H9 (cell line): ENCODE measurements around the gene TSC1. TPM values are rescaled to one million over a fixed set of nuclear protein-coding genes. Genes with fewer than 3 reads are reported as not detected.

Experiments used
- DNase-seq: peaks from one replicate; pipeline ENCODE4 v3.0.0-alpha.2; 2017
- H2AFZ ChIP-seq: one replicate; pipeline ENCODE4 v1.6.1; 2013; ENCODE audit warnings: mild to moderate bottlenecking, low read length, control low read depth, moderate library complexity
- H2AK5ac ChIP-seq: 2 replicates; pipeline ENCODE4 v1.6.1; 2013; ENCODE audit warnings: low read length, control low read depth, mixed read lengths; ENCODE audit not compliant: insufficient read length
- H2BK120ac ChIP-seq: one replicate; pipeline ENCODE4 v1.6.1; 2013; ENCODE audit warnings: low read depth, mild to moderate bottlenecking, low read length, control low read depth, inconsistent platforms; ENCODE audit not compliant: poor library complexity, severe bottlenecking
- H2BK12ac ChIP-seq: 2 replicates; pipeline ENCODE4 v1.6.1; 2013; ENCODE audit warnings: low read length, control low read depth, mixed read lengths, low read depth; ENCODE audit not compliant: insufficient read length
- H2BK15ac ChIP-seq: 2 replicates; pipeline ENCODE4 v1.6.1; 2013; ENCODE audit warnings: low read depth, low read length, control low read depth
- H2BK20ac ChIP-seq: one replicate; pipeline ENCODE4 v1.6.1; 2013; ENCODE audit warnings: low read depth, mild to moderate bottlenecking, low read length, control low read depth, inconsistent platforms; ENCODE audit not compliant: poor library complexity, severe bottlenecking
- H2BK5ac ChIP-seq: 2 replicates; pipeline ENCODE4 v1.6.1; 2013; ENCODE audit warnings: low read length, control low read depth, mixed read lengths; ENCODE audit not compliant: insufficient read length
- H3K14ac ChIP-seq: 2 replicates; pipeline ENCODE4 v1.6.1; 2013; ENCODE audit warnings: low read length, control low read depth; ENCODE audit not compliant: insufficient read depth
- H3K18ac ChIP-seq: 2 replicates; pipeline ENCODE4 v1.6.1; 2013; ENCODE audit warnings: low read depth, mild to moderate bottlenecking, mixed read lengths, low read length, control low read depth; ENCODE audit not compliant: insufficient read length
- H3K23ac ChIP-seq: 2 replicates; pipeline ENCODE4 v1.6.1; 2013; ENCODE audit warnings: low read length, control low read depth, mixed read lengths, low read depth; ENCODE audit not compliant: insufficient read length
- H3K23me2 ChIP-seq: 2 replicates; pipeline ENCODE4 v1.6.1; 2013; ENCODE audit warnings: low read depth, mild to moderate bottlenecking, mixed read lengths, low read length, control low read depth; ENCODE audit not compliant: insufficient read length, poor library complexity, severe bottlenecking
- H3K27ac ChIP-seq: 2 replicates; pipeline ENCODE4 v1.5.1; 2013; ENCODE audit warnings: low read length, control low read depth, mixed read lengths, low read depth; ENCODE audit not compliant: insufficient read length
- H3K27me3 ChIP-seq: 2 replicates; pipeline ENCODE4 v1.6.1; 2013; ENCODE audit warnings: low read length, control low read depth, inconsistent platforms; ENCODE audit not compliant: insufficient read depth
- H3K4ac ChIP-seq: 2 replicates; pipeline ENCODE4 v1.6.1; 2013; ENCODE audit warnings: low read depth, mild to moderate bottlenecking, control low read depth, inconsistent platforms, low read length, moderate library complexity
- H3K4me1 ChIP-seq: 2 replicates; pipeline ENCODE4 v1.6.1; 2013; ENCODE audit warnings: low read length, control low read depth, inconsistent platforms; ENCODE audit not compliant: insufficient read depth
- H3K4me2 ChIP-seq: 2 replicates; pipeline ENCODE4 v1.6.1; 2013; ENCODE audit warnings: low read length, control low read depth, mixed read lengths; ENCODE audit not compliant: insufficient read length, insufficient read depth
- H3K56ac ChIP-seq: 2 replicates; pipeline ENCODE4 v1.6.1; 2013; ENCODE audit warnings: low read depth, mild to moderate bottlenecking, mixed read lengths, low read length, control low read depth; ENCODE audit not compliant: insufficient read length
- H3K79me1 ChIP-seq: 2 replicates; pipeline ENCODE4 v1.6.1; 2013; ENCODE audit warnings: low read depth, mild to moderate bottlenecking, moderate library complexity, low read length, control low read depth, inconsistent platforms; ENCODE audit not compliant: insufficient read depth, poor library complexity, severe bottlenecking
- H3K79me2 ChIP-seq: 2 replicates; pipeline ENCODE4 v1.6.1; 2013; ENCODE audit warnings: low read length, control low read depth, inconsistent platforms; ENCODE audit not compliant: insufficient read depth
- H3K9ac ChIP-seq: 2 replicates; pipeline ENCODE4 v1.6.1; 2013; ENCODE audit warnings: low read length, control low read depth, mixed read lengths; ENCODE audit not compliant: insufficient read length; ENCODE audit errors: extremely low read depth
- H3K9me3 ChIP-seq: one replicate; pipeline ENCODE4 v1.6.1; 2013; ENCODE audit warnings: low read depth, low read length, inconsistent platforms; ENCODE audit not compliant: control insufficient read depth
- H3T11ph ChIP-seq: one replicate; pipeline ENCODE4 v1.6.1; 2013; ENCODE audit warnings: mild to moderate bottlenecking, low read length, control low read depth, inconsistent platforms
- H4K20me1 ChIP-seq: one replicate; pipeline ENCODE4 v1.6.1; 2013; ENCODE audit not compliant: control insufficient read depth, insufficient read length, insufficient read depth
- H4K5ac ChIP-seq: 2 replicates; pipeline ENCODE4 v1.6.1; 2013; ENCODE audit warnings: low read depth, mild to moderate bottlenecking, mixed read lengths, low read length, control low read depth; ENCODE audit not compliant: insufficient read length
- H4K8ac ChIP-seq: replicated peaks from 2 replicates; pipeline ENCODE4 v1.6.1; 2013; ENCODE audit warnings: low read length, control low read depth, mixed read lengths, low read depth; ENCODE audit not compliant: insufficient read length
- H4K91ac ChIP-seq: 2 replicates; pipeline ENCODE4 v1.6.1; 2013; ENCODE audit warnings: low read depth, mild to moderate bottlenecking, moderate library complexity, mixed read lengths, low read length, control low read depth; ENCODE audit not compliant: insufficient read length
- H3K27ac Mint-ChIP-seq, 3 experiments: 2 replicates in 2 of 3; 3 replicates in 1 of 3; pipeline ENCODE4 v1.8.0; 2020 to 2021; ENCODE audit warnings: mixed read lengths in 3 of 3, mild to moderate bottlenecking in 1 of 3, moderate library complexity in 1 of 3
- H3K27me3 Mint-ChIP-seq: 2 replicates; pipeline ENCODE4 v1.8.0; 2021; ENCODE audit warnings: low read depth, mild to moderate bottlenecking, moderate library complexity, mixed read lengths
- H3K36me3 Mint-ChIP-seq, 3 experiments: 2 replicates in 2 of 3; 3 replicates in 1 of 3; pipeline ENCODE4 v1.8.0; 2020 to 2021; ENCODE audit warnings: low read depth in 3 of 3, mixed read lengths in 3 of 3; ENCODE audit not compliant: insufficient read depth in 1 of 3
- H3K4me1 Mint-ChIP-seq, 2 experiments: 2 replicates each; pipeline ENCODE4 v1.8.0; 2020; ENCODE audit warnings: mixed read lengths in 2 of 2
- H3K4me3 Mint-ChIP-seq, 2 experiments: 2 replicates in 1 of 2; 3 replicates in 1 of 2; pipeline ENCODE4 v1.8.0; 2020 to 2021; ENCODE audit warnings: mild to moderate bottlenecking in 2 of 2, mixed read lengths in 2 of 2, moderate library complexity in 1 of 2
- H3K9me3 Mint-ChIP-seq, 2 experiments: 2 replicates in 1 of 2; 3 replicates in 1 of 2; pipeline ENCODE4 v1.8.0; 2020; ENCODE audit warnings: mild to moderate bottlenecking in 2 of 2, mixed read lengths in 2 of 2, moderate library complexity in 1 of 2
- CTCF ChIP-seq: fragments of 200-600 bp; sonication (generic); conservative IDR thresholded peaks from 3 replicates; pipeline ENCODE4 v1.8.0; 2021; ENCODE audit warnings: antibody characterized with exemption, mild to moderate bottlenecking
- WGBS: extraction: QIAGEN DNeasy Blood & Tissue Kit; methylation state at CpG from one replicate; pipeline ENCODE4 v1.1.7; 2013; ENCODE audit warnings: missing lambda C conversion rate, low lambda C conversion rate, mixed read lengths; ENCODE audit not compliant: insufficient read length; ENCODE audit errors: extremely low coverage; 5-methylcytosine and 5-hydroxymethylcytosine counted together
- total RNA-seq: library from RNA; stranded (reverse); gene quantifications from 2 replicates; pipeline ENCODE4 v1.2.1, GENCODE V29; 2021

Gene TSC1
- total RNA-seq, 1 experiment from 2014 or later, result 32.7 TPM

GRCh38 chr9:132985071-132985350 lies 40.6 kb upstream of the TSC1 start:
- H3K4me3 Mint-ChIP-seq, result no peak overlapping the region
- Histone ChIP-seq H4K91ac (no peak overlapping the region), H3K79me1 (no peaks in the 10 kb centered on the region), H3K9me3 (no peaks in the 10 kb centered on the region), H2AFZ (no peak overlapping the region), H3T11ph (no peak overlapping the region), H2BK120ac (no peak overlapping the region), H2BK15ac (no peak overlapping the region), H3K9ac (no peak overlapping the region), H4K8ac (no peak overlapping the region), H3K56ac (no peak overlapping the region), H3K27ac (no peak overlapping the region), H3K4ac (no peak overlapping the region), H3K27me3 (no peaks in the 10 kb centered on the region), H3K4me1 (no peaks in the 10 kb centered on the region), H4K20me1 (no peaks in the 10 kb centered on the region), H2BK5ac (no peak overlapping the region), H2BK12ac (no peak overlapping the region), H2AK5ac (no peak overlapping the region), H3K14ac (no peak overlapping the region), H3K23me2 (no peaks in the 10 kb centered on the region), H3K18ac (no peak overlapping the region), H3K23ac (no peak overlapping the region), H3K4me2 (no peak overlapping the region), H3K79me2 (no peaks in the 10 kb centered on the region), H2BK20ac (no peak overlapping the region), H4K5ac (no peak overlapping the region)
- no peak for DNase-seq
- H3K9me3 Mint-ChIP-seq, result peaks cover 0 to under 1% of the 10 kb centered on the region in 2 experiments; a peak in 3 of 5 replicates
- no peaks in the 10 kb centered on the region for H3K36me3 Mint-ChIP-seq
- no CpG with 5 or more reads among the region's 4 CpGs for WGBS
- H3K4me1 Mint-ChIP-seq, result no peaks in the 10 kb centered on the region
- peaks cover 58% of the 10 kb centered on the region for H3K27me3 Mint-ChIP-seq
- TF ChIP-seq CTCF, result no peak
- H3K27ac Mint-ChIP-seq, result no peak overlapping the region
